NOMO-1 (cell line): ENCODE measurements around the gene COX7A2.

Experiments used
- DNase-seq, 2 experiments: peaks; one replicate each; lab custom pipeline; 2025; ENCODE audit not compliant: unreplicated experiment in 2 of 2; lab: John Stamatoyannopoulos, UW

COX7A2 gene

GRCh38 chr6:75243333-75244062, at the start of gene COX7A2:
TSS of gene COX7A2 (minus strand) at chr6:75243801. CDS start at chr6:75243734, 67 bp downstream.
- DNase-seq, result peak; percentile 99

- no peak for DNase-seq
Measured at GRCh38 chr6:75292555-75292954, 49.0 kb upstream of the COX7A2 start.

GRCh38 chr6:75291744-75292143, 48.1 kb upstream of the COX7A2 start:
- no peak for DNase-seq

- DNase-seq, result no peak
Measured at GRCh38 chr6:75291331-75291730, 47.7 kb upstream of the COX7A2 start.

- no peak for DNase-seq
Measured at GRCh38 chr6:75290136-75290945, 46.7 kb upstream of the COX7A2 start.

GRCh38 chr6:75288023-75288422, 44.4 kb upstream of the COX7A2 start:
- DNase-seq, result no peak

GRCh38 chr6:75287424-75287823, 43.8 kb upstream of the COX7A2 start:
- peak; percentile 40 to 67 for DNase-seq

GRCh38 chr6:75286955-75287354, 43.4 kb upstream of the COX7A2 start:
- DNase-seq, result no peak

- DNase-seq, result peak; percentile 36 to 76
Measured at GRCh38 chr6:75285283-75285639, 41.7 kb upstream of the COX7A2 start.

- peak; percentile 99 for DNase-seq
Measured at GRCh38 chr6:75284632-75285282, 41.2 kb upstream of the COX7A2 start, which contains the start of gene TMEM30A. TSS of gene TMEM30A (minus strand) at chr6:75284792. CDS start at chr6:75284638, 154 bp downstream.

- DNase-seq, result peak in 1 of 2 experiments; percentile 40
Measured at GRCh38 chr6:75283907-75284631, 40.5 kb upstream of the COX7A2 start.

GRCh38 chr6:75282706-75283105, 39.1 kb upstream of the COX7A2 start:
- no peak for DNase-seq

- DNase-seq, result peak in 1 of 2 experiments; percentile 12
Measured at GRCh38 chr6:75281653-75282052, 38.1 kb upstream of the COX7A2 start.

- DNase-seq, result no peak
Measured at GRCh38 chr6:75280131-75280855, 36.7 kb upstream of the COX7A2 start.

GRCh38 chr6:75279418-75279817, 35.8 kb upstream of the COX7A2 start:
- no peak for DNase-seq

- DNase-seq, result peak; percentile 26 to 85
Measured at GRCh38 chr6:75278474-75279077, 35.0 kb upstream of the COX7A2 start.

GRCh38 chr6:75275067-75275466, 31.5 kb upstream of the COX7A2 start:
- peak in 1 of 2 experiments; percentile 19 for DNase-seq

- DNase-seq, result peak; percentile 19 to 60
Measured at GRCh38 chr6:75273009-75273408, 29.4 kb upstream of the COX7A2 start.

- peak; percentile 30 to 51 for DNase-seq
Measured at GRCh38 chr6:75272145-75272840, 28.7 kb upstream of the COX7A2 start.
